Adrenal gland (tissue), 12 donors: ENCODE measurements around the gene UBN2. TPM values are rescaled to one million over a fixed set of nuclear protein-coding genes. Genes with fewer than 3 reads are reported as not detected.
"Not testable (repeated sequence)": the region's sequence is repeated elsewhere in the genome, so short reads cannot be mapped to it uniquely, and the experiment has no call there.

ENCODE experiments used
- DNase-seq, 7 donors: peaks; one replicate each; pipeline ENCODE4 v3.0.0-alpha.2; 2019 to 2020
- H3K27ac ChIP-seq, 5 donors: fragments of 200-600 bp; sonication (generic) in 4 of 5; 1 replicate in 3 of 5; 2 replicates in 2 of 5; pipeline versions ENCODE4 v1.5.1 to v1.8.0; 2016 to 2020; ENCODE audit warnings: mild to moderate bottlenecking in 1 of 5
- H3K27me3 ChIP-seq: fragments of 200-600 bp; 2 replicates; pipeline ENCODE4 v1.8.0; 2021
- H3K36me3 ChIP-seq, 2 donors: fragments of 200-600 bp; replicated peaks in 1 of 2; 1 replicate in 1 of 2; 2 replicates in 1 of 2; pipeline versions ENCODE4 v1.5.1 to v1.8.0; 2018 to 2022
- H3K4me1 ChIP-seq, 2 donors: fragments of 200-600 bp; replicated peaks in 1 of 2; 1 replicate in 1 of 2; 2 replicates in 1 of 2; pipeline versions ENCODE4 v1.5.1 to v1.8.0; 2018 to 2021
- H3K4me3 ChIP-seq, 4 donors: fragments of 200-600 bp; sonication (generic) in 3 of 4; one replicate each; pipeline ENCODE4 v1.5.1; 2016 to 2018
- H3K9me3 ChIP-seq, 3 donors: fragments of 200-600 bp; sonication (generic) in 1 of 3; replicated peaks in 1 of 3; 1 replicate in 2 of 3; 2 replicates in 1 of 3; pipeline versions ENCODE4 v1.5.1 to v1.8.0; 2016 to 2021
- POLR2A ChIP-seq, 2 donors: fragments of 450-650 bp; IDR thresholded peaks; one replicate each; pipeline ENCODE4 v1.6.1; 2017; ENCODE audit warnings: antibody characterized with exemption in 2 of 2, mild to moderate bottlenecking in 2 of 2, moderate library complexity in 1 of 2
- WGBS, 4 donors: extraction: QIAGEN DNeasy Blood & Tissue Kit in 2 of 4; methylation state at CpG; one replicate each; pipeline versions ENCODE4 v1.1.5 to v1.1.7; 2013 to 2017; 5-methylcytosine and 5-hydroxymethylcytosine counted together
- intact Hi-C, 2 donors: fragments of 100-400 bp; cut with DNase I; formaldehyde crosslinking; loops; one replicate each; pipeline versions ENCODE4 v1.14.1 to v1.15.0; 2022 to 2023
- polyA plus RNA-seq, 3 donors: library from polyadenylated mRNA; stranded (reverse); fragments of 200-250 nt in 2 of 3; fragments of 350-450 nt in 1 of 3; fragmentation: Illumina TruSeq in 1 of 3; extraction: RNeasy Lipid Tissue Mini Kit (QIAGEN cat#74804) in 1 of 3; gene quantifications; one replicate each; pipeline ENCODE4 v1.2.3, GENCODE V29; 2013 to 2014
- total RNA-seq, 9 donors: library from RNA; depleted of rRNA in 4 of 9; stranded (reverse); fragments of >200 nt in 4 of 9; fragments of 120-200 nt in 1 of 9; fragmentation: NEBNext Ultra II Directional in 1 of 9; extraction: Animal tissue kit (Norgen Biotek cat#: 25700) in 1 of 9; gene quantifications; one replicate each; pipeline versions ENCODE4 v1.1.0 to v1.2.4, GENCODE V29; 2013 to 2023
- TF ChIP-seq, protein P1 (sequence below), 6 experiments: fragments of 450-650 bp in 4 of 6; fragments of 200-600 bp in 2 of 6; sonication (generic) in 1 of 6; IDR thresholded peaks; 1 replicate in 5 of 6; 2 replicates in 1 of 6; pipeline versions ENCODE4 v1.5.1 to v1.8.0; 2016 to 2021; ENCODE audit warnings: antibody characterized with exemption in 6 of 6, mild to moderate bottlenecking in 2 of 6, moderate library complexity in 1 of 6
- donor health status: healthy with polysubstance abuse.
- donor health status: Bipolar disorder and iron deficiency.
- donor health status: DM: yes; HTN: yes; CAD: no.
- donor health status: DM: no; HTN: no; CAD: no.
- donor health status: DM: no; HTN: no; CAD: no.
- donor health status: DM: yes; HTN: yes; CAD: no.

UBN2 gene
- total and polyA plus RNA-seq, 12 donors: 4.5 to 27.5 (median 16.1) TPM

DNA sequence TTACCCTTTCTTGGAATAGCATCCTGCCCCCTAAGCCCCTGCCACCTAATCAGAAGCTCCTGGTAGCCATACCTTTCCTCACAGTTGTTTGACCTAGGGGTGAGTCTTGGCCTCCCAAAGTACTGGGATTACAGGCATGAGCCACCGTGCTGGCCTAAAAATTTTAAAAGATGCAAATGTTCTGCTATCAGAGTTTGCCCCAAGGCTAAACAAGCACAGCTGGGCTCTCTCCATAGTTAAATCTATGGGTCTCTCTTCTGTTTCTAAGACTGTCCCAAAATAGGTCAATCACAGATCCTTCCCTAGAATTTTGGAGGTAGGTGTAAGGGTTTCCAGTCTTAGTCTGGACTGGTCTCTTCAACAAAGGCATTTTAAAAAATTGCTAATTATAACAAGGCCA lies 12.9 kb upstream of the UBN2 start:
- H3K4me1 ChIP-seq: no peaks in the 10 kb centered on the region
- no peak for DNase-seq
- no peaks in the 10 kb centered on the region for H3K36me3 ChIP-seq
- H3K9me3 ChIP-seq: no peaks in the 10 kb centered on the region
- no peak overlapping the region for H3K4me3 ChIP-seq
- WGBS, 4 donors: 52 to 67% (median 61%) methylated on average over 1 of the region's 1 CpG
- H3K27me3 ChIP-seq: no peaks in the 10 kb centered on the region
- TF ChIP-seq, protein P1, sequence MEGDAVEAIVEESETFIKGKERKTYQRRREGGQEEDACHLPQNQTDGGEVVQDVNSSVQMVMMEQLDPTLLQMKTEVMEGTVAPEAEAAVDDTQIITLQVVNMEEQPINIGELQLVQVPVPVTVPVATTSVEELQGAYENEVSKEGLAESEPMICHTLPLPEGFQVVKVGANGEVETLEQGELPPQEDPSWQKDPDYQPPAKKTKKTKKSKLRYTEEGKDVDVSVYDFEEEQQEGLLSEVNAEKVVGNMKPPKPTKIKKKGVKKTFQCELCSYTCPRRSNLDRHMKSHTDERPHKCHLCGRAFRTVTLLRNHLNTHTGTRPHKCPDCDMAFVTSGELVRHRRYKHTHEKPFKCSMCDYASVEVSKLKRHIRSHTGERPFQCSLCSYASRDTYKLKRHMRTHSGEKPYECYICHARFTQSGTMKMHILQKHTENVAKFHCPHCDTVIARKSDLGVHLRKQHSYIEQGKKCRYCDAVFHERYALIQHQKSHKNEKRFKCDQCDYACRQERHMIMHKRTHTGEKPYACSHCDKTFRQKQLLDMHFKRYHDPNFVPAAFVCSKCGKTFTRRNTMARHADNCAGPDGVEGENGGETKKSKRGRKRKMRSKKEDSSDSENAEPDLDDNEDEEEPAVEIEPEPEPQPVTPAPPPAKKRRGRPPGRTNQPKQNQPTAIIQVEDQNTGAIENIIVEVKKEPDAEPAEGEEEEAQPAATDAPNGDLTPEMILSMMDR (IDR thresholded peaks at IDR 0.05): no peak
- H3K27ac ChIP-seq: no peak overlapping the region
- intact Hi-C loops: no loop called here

DNA sequence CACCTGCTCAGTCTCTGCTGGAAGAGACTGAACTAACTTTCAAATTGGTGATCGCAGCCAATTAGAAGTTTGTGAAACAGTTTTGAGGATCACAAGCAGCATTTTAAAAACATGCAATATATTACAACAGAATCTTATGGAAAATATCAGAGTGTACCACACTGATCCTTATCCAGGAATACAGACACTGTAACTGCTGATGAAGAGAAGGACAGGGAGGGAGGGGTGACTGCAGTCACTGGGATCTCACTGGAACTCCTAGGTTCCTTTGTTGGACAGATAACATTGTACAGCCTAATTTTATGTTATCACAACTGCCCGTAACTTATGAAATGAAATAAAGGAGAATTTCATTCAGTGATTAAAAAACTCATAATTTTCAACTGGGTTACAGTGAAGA lies 6.8 kb upstream of the UBN2 start:
- TF ChIP-seq, protein P1 (IDR thresholded peaks at IDR 0.05): no peak
- no peak for TF ChIP-seq POLR2A (IDR thresholded peaks at IDR 0.05)
- Histone ChIP-seq H3K27ac (no peak overlapping the region), H3K9me3 (no peaks in the 10 kb centered on the region), H3K36me3 (no peaks in the 10 kb centered on the region), H3K4me3 (no peak overlapping the region), H3K27me3 (no peaks in the 10 kb centered on the region), H3K4me1 (no peaks in the 10 kb centered on the region)
- DNase-seq: no peak
- intact Hi-C loops: no loop called here
- 88 to 94% (median 89%) methylated on average over 2 of the region's 2 CpGs for WGBS, 4 donors

DNA sequence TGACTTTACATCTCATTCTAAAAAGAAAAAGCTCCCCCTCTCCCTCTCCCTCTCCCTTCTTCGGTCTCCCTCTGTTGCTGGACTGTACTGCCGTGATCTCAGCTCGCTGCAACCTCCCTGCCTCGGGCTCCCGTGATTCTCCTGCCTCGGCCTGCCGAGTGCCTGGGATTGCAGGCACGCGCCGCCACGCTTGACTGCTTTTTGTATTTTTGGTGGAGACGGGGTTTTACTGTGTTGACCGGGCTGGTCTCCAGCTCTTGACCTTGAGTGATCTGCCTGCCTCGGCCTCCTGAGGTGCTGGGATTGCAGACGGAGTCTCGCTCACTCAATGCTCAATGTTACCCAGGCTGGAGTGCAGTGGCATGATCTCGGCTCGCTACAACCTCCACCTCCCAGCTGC lies 6.2 kb upstream of the UBN2 start:
- H3K36me3 ChIP-seq, intact Hi-C loops, H3K9me3 ChIP-seq, H3K27me3 ChIP-seq, H3K4me3 ChIP-seq, H3K27ac ChIP-seq, H3K4me1 ChIP-seq, DNase-seq: not testable (repeated sequence)
- WGBS, 4 donors: 89 to 93% (median 92%) methylated on average over 15 to 18 of the region's 18 CpGs

DNA sequence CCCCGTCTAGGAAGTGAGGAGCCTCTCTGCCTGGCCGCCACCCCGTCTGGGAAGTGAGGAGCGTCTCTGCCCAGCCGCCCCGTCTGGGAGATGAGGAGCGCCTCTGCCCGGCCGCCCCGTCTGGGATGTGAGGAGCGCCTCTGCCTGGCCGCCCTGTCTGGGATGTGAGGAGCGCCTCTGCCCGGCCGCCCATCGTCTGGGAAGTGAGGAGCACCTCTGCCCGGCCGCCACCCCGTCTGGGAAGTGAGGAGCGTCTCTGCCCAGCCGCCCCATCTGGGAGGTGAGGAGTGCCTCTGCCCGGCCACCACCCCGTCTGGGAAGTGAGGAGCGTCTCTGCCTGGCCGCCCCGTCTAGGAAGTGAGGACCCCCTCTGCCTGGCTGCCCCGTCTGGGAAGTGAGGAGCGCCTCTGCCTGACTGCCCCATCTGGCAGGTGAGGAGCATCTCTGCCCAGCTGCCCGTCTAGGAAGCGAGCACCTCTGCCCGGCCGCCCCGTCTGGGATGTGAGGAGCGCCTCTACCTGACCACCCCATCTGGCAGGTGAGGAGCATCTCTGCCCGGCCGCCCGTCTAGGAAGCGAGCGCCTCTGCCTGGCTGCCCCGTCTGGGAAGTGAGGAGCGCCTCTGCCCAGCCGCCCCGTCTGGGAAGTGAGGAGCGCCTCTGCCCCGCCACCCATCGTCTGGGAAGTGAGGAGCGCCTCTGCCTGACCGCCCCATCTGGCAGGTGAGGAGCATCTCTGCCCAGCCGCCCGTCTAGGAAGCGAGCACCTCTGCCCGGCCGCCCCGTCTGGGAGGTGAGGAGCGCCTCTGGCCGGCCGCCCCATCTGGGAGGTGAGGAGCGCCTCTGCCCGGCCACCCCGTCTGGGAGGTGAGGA lies 5.5 kb upstream of the UBN2 start:
- intact Hi-C loops, DNase-seq, H3K27ac ChIP-seq, H3K27me3 ChIP-seq, H3K9me3 ChIP-seq, H3K36me3 ChIP-seq, H3K4me1 ChIP-seq, H3K4me3 ChIP-seq: not testable (repeated sequence)
- 87 to 97% (median 95%) methylated on average over 13 to 60 of the region's 60 CpGs for WGBS, 4 donors

DNA sequence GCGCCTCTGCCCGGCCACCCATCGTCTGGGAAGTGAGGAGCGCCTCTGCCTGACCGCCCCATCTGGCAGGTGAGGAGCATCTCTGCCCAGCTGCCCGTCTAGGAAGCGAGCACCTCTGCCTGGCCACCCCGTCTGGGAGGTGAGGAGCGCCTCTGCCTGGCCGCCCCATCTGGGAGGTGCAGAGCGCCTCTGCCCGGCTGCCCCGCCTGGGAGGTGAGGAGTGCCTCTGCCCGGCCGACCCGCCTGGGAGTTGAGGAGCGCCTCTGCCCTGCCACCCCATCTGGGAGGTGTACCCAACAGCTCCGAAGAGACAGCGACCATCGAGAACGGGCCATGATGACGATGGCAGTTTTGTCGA lies 4.9 kb upstream of the UBN2 start:
- 93 to 96% (median 96%) methylated on average over 11 to 23 of the region's 23 CpGs for WGBS, 4 donors
- DNase-seq, H3K9me3 ChIP-seq, H3K36me3 ChIP-seq, intact Hi-C loops, H3K27me3 ChIP-seq, H3K27ac ChIP-seq, H3K4me3 ChIP-seq, H3K4me1 ChIP-seq: not testable (repeated sequence)

DNA sequence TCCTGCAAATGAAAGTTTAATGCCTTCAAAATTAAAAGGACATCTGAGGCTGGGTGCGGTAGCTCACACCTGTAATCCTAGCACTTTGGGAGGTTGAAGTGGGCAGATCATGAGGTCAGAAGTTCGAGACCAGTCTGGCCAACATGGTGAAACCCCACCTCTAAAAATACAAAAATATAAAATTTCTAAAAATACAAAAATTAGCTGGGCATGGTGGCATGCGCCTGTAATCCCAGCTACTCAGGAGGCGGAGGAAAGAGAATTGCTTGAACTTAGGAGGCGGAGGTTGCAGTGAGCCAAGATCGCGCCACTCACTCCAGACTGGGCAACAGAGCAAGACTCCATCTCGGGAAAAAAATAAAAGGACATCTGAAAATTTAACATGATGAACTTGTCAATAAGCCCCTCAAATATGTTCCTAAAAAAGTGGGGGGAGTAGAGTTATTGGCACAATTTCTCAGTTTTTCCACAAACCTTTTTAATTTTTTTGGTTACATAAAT lies 4.0 kb upstream of the UBN2 start:
- H3K4me3 ChIP-seq: not testable (repeated sequence)
- WGBS, 4 donors: 88 to 95% (median 92%) methylated on average over 8 of the region's 8 CpGs

More for the DNA sequence above, 4.0 kb upstream of the UBN2 start:
- H3K27me3 ChIP-seq, intact Hi-C loops, H3K9me3 ChIP-seq, H3K36me3 ChIP-seq, H3K27ac ChIP-seq, H3K4me1 ChIP-seq, DNase-seq: not testable (repeated sequence)
